Activated naive CD4-positive, alpha-beta T cell treated with Interleukin-2 at 50 U/mL for 16 hours (primary cell): ENCODE data around the gene OTULIN.

ENCODE experiments used
- DNase-seq: peaks from one replicate; pipeline ENCODE4 v3.0.0-alpha.2; 2020

The OTULIN gene

GRCh38 chr5:14664270-14665100 lies at the start of gene OTULIN:
TSS of gene OTULIN (plus strand) at chr5:14664718. CDS start at chr5:14664826, 108 bp downstream.
- DNase-seq, result peak; percentile 83

DNA sequence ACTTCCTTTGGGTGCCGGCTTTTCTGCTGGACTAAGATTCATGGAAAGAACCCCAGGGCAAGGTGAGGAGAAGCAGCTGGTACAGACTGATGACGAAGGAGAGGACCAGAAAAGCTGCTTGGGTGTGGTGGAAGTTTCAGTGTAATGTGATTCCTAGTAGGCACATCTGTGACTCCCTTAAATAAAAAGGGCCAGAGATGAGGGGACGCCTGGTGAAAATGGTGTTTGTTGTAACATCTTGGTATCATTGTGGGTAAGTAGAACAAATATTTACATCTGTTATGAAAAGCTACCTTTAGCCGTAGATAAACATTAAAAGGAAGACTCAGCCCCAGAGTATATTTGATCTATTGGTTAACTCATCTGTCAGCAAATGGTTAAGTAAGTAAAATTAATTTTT lies 49.2 kb upstream of the OTULIN start:
- DNase-seq, result no peak

DNA sequence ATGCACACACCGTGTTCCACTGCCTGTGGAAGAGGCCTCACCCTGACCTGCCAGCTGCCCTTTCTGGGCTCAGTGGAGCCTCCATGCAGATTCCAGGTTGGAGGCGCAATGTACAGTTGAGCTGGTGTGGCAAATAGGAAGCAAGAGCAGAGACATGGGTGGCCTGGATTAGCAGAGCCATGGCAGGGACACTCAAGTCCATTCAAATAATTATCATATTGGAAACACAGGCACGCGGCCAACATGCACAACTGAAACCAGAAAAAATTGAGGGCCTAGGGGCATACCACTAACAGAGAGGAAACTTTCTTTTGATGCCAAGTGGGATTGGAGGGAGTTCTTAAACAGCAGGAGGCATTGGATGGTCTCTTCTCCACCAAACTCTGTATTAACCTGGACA lies 47.1 kb upstream of the OTULIN start:
- DNase-seq, result no peak

- no peak for DNase-seq
These were observed 37.2 kb upstream of the OTULIN start for GRCh38 chr5:14627270-14627669.

- peak; percentile 51 for DNase-seq
These were observed 36.2 kb upstream of the OTULIN start for GRCh38 chr5:14628346-14628745.

- no peak for DNase-seq
These were observed 33.8 kb upstream of the OTULIN start for GRCh38 chr5:14630671-14631070.

- no peak for DNase-seq
These were observed 28.9 kb upstream of the OTULIN start for GRCh38 chr5:14635656-14636055.

DNA sequence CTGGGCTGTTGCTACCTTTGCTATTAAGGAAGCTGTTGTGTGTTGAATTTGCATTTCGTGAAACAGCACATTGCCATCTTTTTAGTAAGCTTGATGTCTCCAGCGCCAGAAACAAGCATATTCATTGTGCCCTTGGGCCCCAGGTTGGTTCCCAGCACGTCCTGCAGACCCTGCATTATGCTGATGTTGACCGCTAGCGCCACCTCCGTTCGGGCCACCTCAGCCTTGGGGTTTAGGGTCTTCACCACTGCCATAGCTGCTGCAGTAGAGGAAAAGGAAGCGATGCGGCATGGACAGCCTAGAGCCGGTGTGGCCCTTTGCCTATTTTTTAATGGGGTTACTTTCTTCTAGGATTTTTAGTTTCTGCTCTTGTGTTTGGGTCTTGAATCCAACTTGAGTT lies 23.8 kb upstream of the OTULIN start:
- DNase-seq, result no peak

DNA sequence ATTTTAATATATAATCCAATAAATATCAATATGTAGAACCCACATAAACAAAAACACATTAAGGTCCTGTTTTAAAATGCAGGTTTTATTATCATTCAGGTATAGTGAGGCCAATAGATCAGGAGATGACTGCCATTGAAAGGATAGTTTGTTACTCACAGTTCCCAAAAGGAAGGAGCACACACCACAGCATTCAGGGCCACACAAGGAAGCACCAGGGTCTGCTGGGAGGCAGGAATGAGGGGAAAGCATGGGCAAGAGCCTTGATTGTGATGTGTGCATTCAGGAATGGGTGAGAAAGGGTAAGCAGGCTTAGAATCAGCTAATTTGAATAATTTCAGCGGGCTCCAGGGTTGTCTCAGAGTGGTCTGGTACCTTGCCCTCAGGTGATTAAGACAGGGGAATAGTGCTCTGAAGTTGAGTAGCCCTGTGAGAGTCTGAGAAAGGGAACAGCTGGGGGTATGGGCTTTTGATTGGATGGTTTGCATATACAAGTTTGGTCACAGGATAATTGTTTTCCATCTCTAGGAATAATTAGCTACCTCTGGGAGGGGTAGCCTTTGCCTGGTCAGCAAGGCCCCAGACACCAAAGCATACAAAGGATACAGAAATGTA lies 19.8 kb upstream of the OTULIN start:
- DNase-seq, result no peak

- DNase-seq, result no peak
These were observed 14.5 kb upstream of the OTULIN start for GRCh38 chr5:14650052-14650451.

GRCh38 chr5:14655146-14655741 lies 9.3 kb upstream of the OTULIN start:
- DNase-seq, result no peak

GRCh38 chr5:14656898-14657297 lies 7.6 kb upstream of the OTULIN start:
- DNase-seq, result no peak

DNA sequence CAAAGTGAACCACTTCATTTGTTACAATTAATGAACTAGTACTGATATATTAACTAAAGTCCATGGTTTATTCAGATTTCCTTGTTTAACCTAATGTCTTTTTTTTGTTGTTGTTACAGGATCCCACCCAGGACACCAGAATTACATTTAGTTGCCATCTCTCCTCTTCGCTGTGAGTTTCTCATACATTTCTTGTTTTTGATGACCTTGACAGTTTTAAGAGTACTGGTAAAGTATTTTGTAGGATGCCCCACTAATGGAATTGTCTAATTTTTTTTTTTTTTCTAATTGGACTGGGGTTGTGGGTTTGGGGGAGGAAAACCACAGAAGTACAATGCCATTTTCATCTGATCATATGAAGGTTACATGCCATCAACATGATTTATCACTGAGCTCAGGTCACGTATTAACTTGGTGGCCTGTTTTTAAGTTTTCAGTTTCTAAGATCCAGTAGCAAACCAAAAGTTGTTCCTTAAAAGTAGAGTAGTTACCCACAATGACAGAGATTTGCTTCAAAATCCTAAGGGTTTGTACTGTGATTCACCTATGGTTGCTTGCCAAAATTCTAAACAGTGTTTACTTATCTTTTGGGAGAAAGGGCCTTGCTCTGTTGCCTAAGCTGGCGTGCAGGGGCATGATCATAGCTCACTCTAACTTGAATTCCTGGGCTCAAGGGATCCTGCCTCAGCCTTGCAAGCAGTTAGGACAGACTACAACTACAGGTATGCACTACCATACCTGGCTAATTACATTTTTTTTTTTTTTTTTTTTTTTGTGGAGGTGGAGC lies 4.5 kb upstream of the OTULIN start:
- DNase-seq, result no peak

DNA sequence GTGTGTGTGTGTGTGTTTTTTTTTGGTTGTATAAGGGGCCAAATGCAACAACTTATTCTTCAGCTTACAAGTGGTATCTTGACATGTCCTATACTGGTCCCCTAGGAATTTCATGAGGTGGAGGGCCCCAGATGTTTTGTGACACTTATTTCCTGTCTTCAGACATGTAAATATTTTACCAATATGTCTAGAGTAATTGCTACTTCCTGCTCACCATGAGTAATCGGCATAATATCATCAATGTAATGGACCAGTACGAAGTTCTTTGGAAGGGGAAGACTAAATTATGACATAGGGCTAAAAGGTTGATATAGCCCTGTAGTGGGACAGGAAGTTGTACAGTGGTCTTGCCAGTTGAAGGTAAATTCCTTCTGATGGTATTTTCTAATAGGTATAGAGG lies 3.7 kb upstream of the OTULIN start:
- DNase-seq, result no peak

DNA sequence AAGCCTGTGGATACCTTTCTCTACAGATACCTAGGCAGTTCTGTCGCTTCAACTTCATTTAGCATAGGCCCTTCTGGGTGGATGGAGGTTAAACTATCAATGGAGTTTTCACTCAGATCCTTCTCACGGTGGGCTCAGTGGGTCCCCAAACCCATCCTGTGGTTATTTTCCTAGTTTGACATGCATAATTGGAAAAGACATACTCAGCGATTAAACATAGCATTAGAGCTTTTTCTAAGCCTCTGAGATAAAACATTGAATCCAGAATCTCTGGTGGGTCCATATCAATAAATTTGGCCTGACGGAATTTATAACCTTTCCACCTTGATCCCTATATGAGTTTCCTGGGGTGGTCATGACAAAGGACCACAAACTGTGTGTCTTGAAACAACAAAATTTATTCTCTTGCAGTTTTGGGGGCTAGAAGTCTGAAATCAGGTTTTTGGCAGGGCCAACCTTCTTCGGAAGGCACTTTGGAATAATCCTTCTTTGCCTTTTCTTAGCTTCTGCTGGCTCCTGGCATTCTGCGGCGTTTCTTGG lies 1.7 kb upstream of the OTULIN start:
- no peak for DNase-seq

DNA sequence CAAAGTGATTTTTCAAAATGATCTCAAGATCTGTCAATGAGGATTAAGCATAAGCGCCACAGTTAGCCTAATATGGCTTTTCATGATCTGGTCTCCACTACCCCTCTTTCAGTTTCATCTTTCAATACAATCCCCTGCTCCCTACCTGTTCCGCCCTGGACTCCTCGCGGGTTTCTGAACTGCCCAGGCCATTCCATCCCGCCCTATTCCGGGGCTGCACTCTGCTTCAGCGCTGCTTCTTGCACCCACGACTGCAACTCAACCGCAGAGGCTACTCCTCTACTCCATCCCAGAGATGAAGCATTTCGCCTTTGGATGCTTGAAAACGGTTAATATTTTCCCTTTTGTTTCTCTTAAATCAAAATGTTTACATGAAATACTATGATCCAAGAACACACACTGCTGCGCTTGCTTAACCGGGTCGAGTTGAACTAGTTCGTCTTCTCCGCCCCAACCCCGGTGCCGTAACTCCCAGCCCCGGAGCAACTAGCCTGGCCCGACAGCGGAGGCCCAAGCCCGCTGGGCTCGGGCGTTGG lies 716 bp upstream of the OTULIN start:
- peak; percentile 19 for DNase-seq

GRCh38 chr5:14665101-14665822 lies 744 bp downstream of the OTULIN start:
- DNase-seq, result peak; percentile 30

GRCh38 chr5:14665949-14666348 lies 1.4 kb downstream of the OTULIN start:
- peak; percentile 63 for DNase-seq

GRCh38 chr5:14666357-14666756 lies 1.8 kb downstream of the OTULIN start:
- DNase-seq, result no peak

DNA sequence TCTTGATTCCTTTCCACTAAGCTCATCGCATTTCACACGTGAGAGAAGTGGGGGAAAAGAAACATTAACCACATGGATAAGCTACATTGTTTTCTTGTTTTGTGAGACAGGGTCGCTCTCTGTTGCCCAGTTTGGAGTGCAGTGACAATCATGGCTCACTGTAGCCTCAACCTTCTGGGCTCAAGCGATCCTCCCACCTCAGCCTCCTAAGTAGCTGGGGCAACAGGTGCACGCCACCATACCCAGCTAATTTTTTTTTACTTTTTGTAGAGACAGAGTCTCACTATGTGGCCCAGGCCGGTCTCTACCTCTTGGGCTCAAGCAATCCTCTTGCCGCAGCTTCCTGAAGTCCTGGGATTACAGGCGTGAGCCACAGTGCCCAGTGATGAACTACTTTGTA lies 2.8 kb downstream of the OTULIN start:
- DNase-seq, result no peak

DNA sequence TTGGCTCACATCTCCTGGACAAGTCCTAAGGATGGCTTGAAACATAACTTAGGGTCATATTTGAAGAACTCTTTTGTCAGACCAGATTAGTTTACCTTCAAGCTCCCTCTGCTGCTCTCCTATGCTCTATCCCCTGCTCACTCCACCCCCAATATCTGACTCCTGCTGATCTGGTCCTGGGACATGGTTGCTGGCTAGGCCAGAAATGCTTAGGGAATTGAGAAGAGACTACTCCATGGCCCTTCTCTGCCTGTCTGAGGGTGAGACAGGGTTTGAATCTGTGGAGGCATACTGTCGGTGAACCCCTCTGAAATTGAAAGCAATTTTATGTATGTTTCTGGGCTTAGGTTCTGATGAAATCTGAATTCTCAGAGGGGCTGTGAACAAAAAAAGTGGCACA lies 3.3 kb downstream of the OTULIN start:
- no peak for DNase-seq

GRCh38 chr5:14668181-14668591 lies 3.7 kb downstream of the OTULIN start:
- DNase-seq, result peak; percentile 45
